GM12872 (cell line): ENCODE results near the gene SLC36A4.

Experiments
- TF ChIP-seq, protein P1 (sequence below): IDR thresholded peaks from 3 replicates; pipeline ENCODE4 v1.5.1; 2011; ENCODE audit warnings: low read depth, mild to moderate bottlenecking, low read length, moderate library complexity; ENCODE audit not compliant: insufficient read depth

SLC36A4 gene

GRCh38 chr11:93143186-93143585 is 54.6 kb downstream of the SLC36A4 start:
- TF ChIP-seq, protein P1, sequence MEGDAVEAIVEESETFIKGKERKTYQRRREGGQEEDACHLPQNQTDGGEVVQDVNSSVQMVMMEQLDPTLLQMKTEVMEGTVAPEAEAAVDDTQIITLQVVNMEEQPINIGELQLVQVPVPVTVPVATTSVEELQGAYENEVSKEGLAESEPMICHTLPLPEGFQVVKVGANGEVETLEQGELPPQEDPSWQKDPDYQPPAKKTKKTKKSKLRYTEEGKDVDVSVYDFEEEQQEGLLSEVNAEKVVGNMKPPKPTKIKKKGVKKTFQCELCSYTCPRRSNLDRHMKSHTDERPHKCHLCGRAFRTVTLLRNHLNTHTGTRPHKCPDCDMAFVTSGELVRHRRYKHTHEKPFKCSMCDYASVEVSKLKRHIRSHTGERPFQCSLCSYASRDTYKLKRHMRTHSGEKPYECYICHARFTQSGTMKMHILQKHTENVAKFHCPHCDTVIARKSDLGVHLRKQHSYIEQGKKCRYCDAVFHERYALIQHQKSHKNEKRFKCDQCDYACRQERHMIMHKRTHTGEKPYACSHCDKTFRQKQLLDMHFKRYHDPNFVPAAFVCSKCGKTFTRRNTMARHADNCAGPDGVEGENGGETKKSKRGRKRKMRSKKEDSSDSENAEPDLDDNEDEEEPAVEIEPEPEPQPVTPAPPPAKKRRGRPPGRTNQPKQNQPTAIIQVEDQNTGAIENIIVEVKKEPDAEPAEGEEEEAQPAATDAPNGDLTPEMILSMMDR, result no peak

DNA sequence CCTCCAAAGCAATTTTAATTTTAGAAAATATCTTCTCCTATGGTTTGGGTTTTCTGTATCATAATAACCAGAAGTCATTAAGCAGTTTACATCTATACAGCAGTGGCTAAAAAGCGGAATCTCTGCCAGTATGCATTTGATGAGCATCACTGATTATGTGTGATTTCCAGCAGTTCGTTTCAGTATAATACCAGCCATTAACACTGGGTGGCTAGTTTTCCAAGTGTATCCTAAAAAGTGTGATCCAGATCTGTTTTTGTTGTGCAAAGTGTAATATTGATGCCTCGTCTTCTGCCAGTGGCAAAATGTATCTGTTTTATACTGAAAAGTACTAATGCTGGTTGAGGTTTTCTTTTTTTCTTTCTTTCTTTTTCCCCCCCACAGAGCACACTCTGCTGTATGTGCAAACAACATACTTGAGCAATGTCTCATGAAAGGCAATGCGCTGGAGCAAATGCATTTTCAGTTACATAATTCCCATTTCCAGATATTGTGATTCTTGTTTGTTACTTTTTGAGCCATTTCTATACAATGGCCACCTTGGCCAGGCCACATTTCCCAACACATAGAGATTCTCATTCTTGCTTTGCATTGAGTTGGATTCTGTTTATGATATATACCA is 64.2 kb downstream of the SLC36A4 start:
- TF ChIP-seq, protein P1, result no peak

DNA sequence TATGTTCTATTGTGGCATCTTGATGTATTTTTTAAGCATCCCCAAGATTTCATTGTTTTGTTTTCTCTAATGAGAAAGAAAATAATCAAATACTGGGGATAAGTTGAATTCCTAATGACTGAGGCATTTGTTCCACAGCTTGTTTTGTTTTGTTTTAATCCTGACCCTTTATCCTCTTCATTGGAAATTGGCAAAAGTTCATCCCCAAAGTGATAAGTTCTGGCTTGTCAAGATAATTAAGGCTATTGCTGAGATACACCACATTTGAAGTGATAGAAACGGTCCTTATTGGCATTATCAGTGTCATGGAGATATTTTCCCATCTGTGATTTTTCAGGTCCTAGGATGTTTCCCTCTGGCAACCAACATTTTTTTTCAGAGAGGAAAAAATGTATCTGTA is 65.0 kb downstream of the SLC36A4 start:
- TF ChIP-seq, protein P1, result no peak

GRCh38 chr11:93131709-93132108 is 66.1 kb downstream of the SLC36A4 start:
- TF ChIP-seq, protein P1, result 0 out of 3 replicates have a peak, but pooled peaks have one; percentile 13

DNA sequence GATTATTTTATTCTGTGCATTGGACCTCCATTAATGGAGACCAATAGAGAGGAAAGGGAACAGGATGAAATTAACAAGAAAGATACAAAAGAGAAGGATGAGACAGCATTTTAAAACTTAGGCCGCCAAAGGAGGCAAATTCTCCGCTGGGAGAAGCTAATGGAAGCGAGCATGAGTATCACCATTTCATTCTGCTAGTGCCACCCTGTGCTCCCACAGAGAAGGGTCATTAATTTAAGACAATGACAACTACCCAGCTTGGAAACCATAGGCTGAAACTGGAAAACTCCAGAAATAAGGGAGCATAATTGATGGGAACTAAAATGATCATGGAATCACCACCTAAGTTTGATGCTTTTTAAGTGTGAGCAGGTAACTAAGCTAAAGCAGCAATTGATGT is 69.2 kb downstream of the SLC36A4 start:
- TF ChIP-seq, protein P1, result no peak

GRCh38 chr11:93123351-93123898 is 74.4 kb downstream of the SLC36A4 start:
- TF ChIP-seq, protein P1, result no peak

- TF ChIP-seq, protein P1, result no peak
These were observed 75.1 kb downstream of the SLC36A4 start for GRCh38 chr11:93122535-93123235.
